GM23338 (cell line): ENCODE data around the gene PSMD12. TPM values are rescaled to one million over a fixed set of nuclear protein-coding genes. Genes with fewer than 3 reads are reported as not detected.
"Not testable (repeated sequence)": the region's sequence is repeated elsewhere in the genome, so short reads cannot be mapped to it uniquely, and the experiment has no call there.

Experiments used
- ATAC-seq: fragments of 200-7000 bp; cut with Tn5 transposase; 3 replicates; pipeline ENCODE4 v1.9.1; 2020
- DNase-seq: peaks from one replicate; pipeline ENCODE4 v3.0.0-alpha.2; 2015; ENCODE audit warnings: low spot score
- H2AFZ ChIP-seq: fragments of 200-600 bp; sonication (generic); 2 replicates; pipeline ENCODE4 v1.8.0; 2016; ENCODE audit warnings: antibody characterized with exemption, mild to moderate bottlenecking, moderate library complexity
- H3F3A ChIP-seq: fragments of 200-600 bp; sonication (generic); replicated peaks from 2 replicates; pipeline ENCODE4 v1.8.0; 2017; ENCODE audit warnings: antibody characterized with exemption, mixed run types, low read depth
- H3K27ac ChIP-seq: fragments of 200-600 bp; sonication (generic); 2 replicates; pipeline ENCODE4 v1.6.1; 2016; ENCODE audit warnings: low read depth
- H3K27me3 ChIP-seq: fragments of 200-600 bp; sonication (generic); 2 replicates; pipeline ENCODE4 v1.8.0; 2016; ENCODE audit warnings: mild to moderate bottlenecking, mixed run types, moderate library complexity; ENCODE audit not compliant: insufficient read depth
- H3K36me3 ChIP-seq: fragments of 200-600 bp; sonication (generic); 2 replicates; pipeline ENCODE4 v1.8.0; 2016; ENCODE audit warnings: mild to moderate bottlenecking; ENCODE audit not compliant: insufficient read depth
- H3K4me1 ChIP-seq: fragments of 200-600 bp; sonication (generic); 2 replicates; pipeline ENCODE4 v1.8.0; 2016; ENCODE audit warnings: mild to moderate bottlenecking, moderate library complexity; ENCODE audit not compliant: insufficient read depth
- H3K4me2 ChIP-seq: fragments of 200-600 bp; sonication (generic); 2 replicates; pipeline ENCODE4 v1.7.1; 2017; ENCODE audit warnings: mixed run types
- H3K4me3 ChIP-seq: fragments of 200-600 bp; sonication (generic); 2 replicates; pipeline ENCODE4 v1.6.1; 2016; ENCODE audit warnings: mixed run types
- H3K79me2 ChIP-seq: fragments of 200-600 bp; sonication (generic); replicated peaks from 2 replicates; pipeline ENCODE4 v1.8.0; 2017; ENCODE audit warnings: mild to moderate bottlenecking; ENCODE audit not compliant: insufficient read depth
- H3K9me2 ChIP-seq: fragments of 200-600 bp; sonication (generic); 2 replicates; pipeline ENCODE4 v1.8.0; 2017; ENCODE audit not compliant: insufficient read depth
- H4K20me1 ChIP-seq: fragments of 200-600 bp; sonication (generic); replicated peaks from 2 replicates; pipeline ENCODE4 v1.8.0; 2017; ENCODE audit warnings: mild to moderate bottlenecking; ENCODE audit not compliant: insufficient read depth
- H3K27ac Mint-ChIP-seq: 2 replicates; pipeline ENCODE4 v1.8.0; 2020; ENCODE audit warnings: inconsistent platforms, mild to moderate bottlenecking, moderate library complexity, mixed read lengths
- H3K27me3 Mint-ChIP-seq: 3 replicates; pipeline ENCODE4 v1.8.0; 2022; ENCODE audit warnings: low read depth, mild to moderate bottlenecking, moderate library complexity, mixed read lengths, inconsistent platforms; ENCODE audit not compliant: insufficient read depth, poor library complexity
- H3K36me3 Mint-ChIP-seq: 3 replicates; pipeline ENCODE4 v1.8.0; 2021; ENCODE audit warnings: low read depth, mild to moderate bottlenecking, inconsistent platforms, moderate library complexity, mixed read lengths
- H3K4me1 Mint-ChIP-seq: 3 replicates; pipeline ENCODE4 v1.8.0; 2020; ENCODE audit warnings: mild to moderate bottlenecking, inconsistent platforms, mixed read lengths
- H3K4me3 Mint-ChIP-seq: 3 replicates; pipeline ENCODE4 v1.8.0; 2021; ENCODE audit warnings: moderate library complexity, mild to moderate bottlenecking, inconsistent platforms, mixed read lengths
- H3K9me3 Mint-ChIP-seq: 3 replicates; pipeline ENCODE4 v1.8.0; 2020; ENCODE audit warnings: moderate library complexity, mild to moderate bottlenecking, inconsistent platforms, mixed read lengths
- CREB1 ChIP-seq: fragments of 250-450 bp; sonication (Bioruptor Pico); IDR thresholded peaks from 2 replicates; pipeline ENCODE4 v1.5.0; 2020; ENCODE audit warnings: low read depth, mild to moderate bottlenecking, moderate library complexity
- EZH2 ChIP-seq: fragments of 200-600 bp; sonication (generic); IDR thresholded peaks from one replicate; pipeline ENCODE4 v1.8.0; 2017; ENCODE audit warnings: antibody characterized with exemption, mild to moderate bottlenecking, low read depth; ENCODE audit not compliant: unreplicated experiment
- EZH2phosphoT487 ChIP-seq: fragments of 200-600 bp; sonication (generic); IDR thresholded peaks from one replicate; pipeline ENCODE4 v1.8.1; 2018; ENCODE audit warnings: antibody characterized with exemption; ENCODE audit not compliant: unreplicated experiment
- STAT1 ChIP-seq: IDR thresholded peaks from one replicate; pipeline ENCODE4 v1.6.1; 2016; ENCODE audit warnings: antibody characterized with exemption; ENCODE audit not compliant: unreplicated experiment
- ZNF114 ChIP-seq: fragments of 250-450 bp; sonication (Bioruptor Pico); IDR thresholded peaks from 2 replicates; pipeline ENCODE4 v1.5.0; 2020; ENCODE audit warnings: mild to moderate bottlenecking, moderate library complexity
- ZNF331 ChIP-seq: fragments of 250-450 bp; sonication (Bioruptor Pico); IDR thresholded peaks from 2 replicates; pipeline ENCODE4 v1.5.0; 2020; ENCODE audit warnings: low read depth, mild to moderate bottlenecking, moderate library complexity
- ZNF462 ChIP-seq: fragments of 250-450 bp; sonication (Bioruptor Pico); IDR thresholded peaks from 2 replicates; pipeline ENCODE4 v1.5.0; 2020; ENCODE audit warnings: mild to moderate bottlenecking, moderate library complexity
- polyA plus RNA-seq: library from polyadenylated mRNA; unstranded; fragments of >200 nt; fragmentation: Nextera tagmentation; extraction: Ambion mirVana; gene quantifications from 2 replicates; pipeline ENCODE4 v1.2.1, GENCODE V29; 2016
- total RNA-seq: library from RNA; depleted of rRNA; stranded (reverse); fragments of >200 nt; shearing (Covaris generic); gene quantifications from 2 replicates; pipeline ENCODE4 v1.2.3, GENCODE V29; 2014

PSMD12 gene
- total and polyA plus RNA-seq, 2 experiments from 2014 or later = 73.7 to 146 TPM

- TF ChIP-seq ZNF462 (no peak), ZNF331 (CRISPR knock-in tag) (no peak), EZH2phosphoT487 (no peak), ZNF114 (CRISPR knock-in tag) (no peak), EZH2 (no peak), STAT1 (no peak)
Observed at GRCh38 chr17:67412032-67412431, 45.7 kb upstream of the PSMD12 start (continued).

DNA sequence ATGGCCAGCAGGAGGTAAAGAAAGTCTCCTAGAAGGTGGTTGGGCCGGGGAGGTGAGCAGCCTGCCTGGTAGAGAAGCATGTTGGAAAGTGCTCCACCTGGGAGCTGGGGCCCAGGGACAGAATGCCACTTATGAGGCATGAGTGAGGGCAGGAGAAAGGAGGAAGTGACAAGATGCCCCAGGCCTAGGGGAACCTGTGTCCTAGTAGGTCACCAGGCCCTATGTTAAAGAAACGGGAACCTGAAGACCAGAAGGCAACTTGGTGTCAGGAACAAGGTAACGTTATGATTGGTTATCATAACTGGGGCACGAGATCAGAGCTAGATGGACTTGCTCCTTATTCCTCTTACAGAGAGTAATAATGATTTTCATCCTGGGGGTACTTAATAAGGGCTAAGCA lies 45.0 kb upstream of the PSMD12 start:
- H3K4me3 Mint-ChIP-seq = no peak overlapping the region
- H3K4me1 ChIP-seq = no peaks in the 10 kb centered on the region
- H3K4me3 ChIP-seq = no peak overlapping the region
- peaks cover 21% of the 10 kb centered on the region for H4K20me1 ChIP-seq
- H3K36me3 Mint-ChIP-seq = peaks cover 26% of the 10 kb centered on the region; the same call in 2 of the 3 replicates
- peaks cover 17% of the 10 kb centered on the region for H3K9me3 Mint-ChIP-seq
- no peak overlapping the region for H3K27ac ChIP-seq
- no peak for TF ChIP-seq CREB1 (CRISPR knock-in tag)
- H3K9me2 ChIP-seq = peaks cover 5% of the 10 kb centered on the region; the same call in 1 of the 2 replicates
- H3K27me3 ChIP-seq = no peaks in the 10 kb centered on the region
- no peak overlapping the region for H2AFZ ChIP-seq
- ATAC-seq (no peak), DNase-seq (no peak)
- peaks cover 1% of the 10 kb centered on the region for H3K27me3 Mint-ChIP-seq
- no peak overlapping the region for H3K4me2 ChIP-seq
- peaks cover 97% of the 10 kb centered on the region for H3K79me2 ChIP-seq
- H3K36me3 ChIP-seq = peaks cover 6% of the 10 kb centered on the region
- no peak overlapping the region for H3K27ac Mint-ChIP-seq
- H3K4me1 Mint-ChIP-seq = no peaks in the 10 kb centered on the region
- no peaks in the 10 kb centered on the region for H3F3A ChIP-seq

- H3K9me3 Mint-ChIP-seq = not testable (repeated sequence)
Observed at GRCh38 chr17:67408455-67408830, 42.1 kb upstream of the PSMD12 start.

More at GRCh38 chr17:67408455-67408830, 42.1 kb upstream of the PSMD12 start:
- H3K27me3 ChIP-seq, H3K36me3 ChIP-seq, H3K4me1 Mint-ChIP-seq, H3K27me3 Mint-ChIP-seq, DNase-seq, H2AFZ ChIP-seq, H3K4me3 Mint-ChIP-seq, H3K4me1 ChIP-seq, H3K27ac Mint-ChIP-seq, H3F3A ChIP-seq, H3K9me2 ChIP-seq, H3K27ac ChIP-seq, H3K4me3 ChIP-seq, H4K20me1 ChIP-seq, H3K4me2 ChIP-seq, H3K36me3 Mint-ChIP-seq, ATAC-seq: not testable (repeated sequence)
- H3K79me2 ChIP-seq = peaks cover 99% of the 10 kb centered on the region
